HG03103 (cell line): ENCODE measurements around the gene RING1.

ENCODE experiments used
- ATAC-seq: cut with Tn5 transposase; IDR thresholded peaks from one replicate; pipeline ENCODE4 v1.9.1; 2021; ENCODE audit warnings: low read depth; ENCODE audit not compliant: unreplicated experiment

The RING1 gene

GRCh38 chr6:33208091-33208967, at the start of gene RING1:
TSS of gene RING1 (plus strand) at chr6:33208500. CDS start at chr6:33208823, 323 bp downstream.
- no peak for ATAC-seq

GRCh38 chr6:33160096-33160495, 48.2 kb upstream of the RING1 start:
- ATAC-seq, result no peak

DNA sequence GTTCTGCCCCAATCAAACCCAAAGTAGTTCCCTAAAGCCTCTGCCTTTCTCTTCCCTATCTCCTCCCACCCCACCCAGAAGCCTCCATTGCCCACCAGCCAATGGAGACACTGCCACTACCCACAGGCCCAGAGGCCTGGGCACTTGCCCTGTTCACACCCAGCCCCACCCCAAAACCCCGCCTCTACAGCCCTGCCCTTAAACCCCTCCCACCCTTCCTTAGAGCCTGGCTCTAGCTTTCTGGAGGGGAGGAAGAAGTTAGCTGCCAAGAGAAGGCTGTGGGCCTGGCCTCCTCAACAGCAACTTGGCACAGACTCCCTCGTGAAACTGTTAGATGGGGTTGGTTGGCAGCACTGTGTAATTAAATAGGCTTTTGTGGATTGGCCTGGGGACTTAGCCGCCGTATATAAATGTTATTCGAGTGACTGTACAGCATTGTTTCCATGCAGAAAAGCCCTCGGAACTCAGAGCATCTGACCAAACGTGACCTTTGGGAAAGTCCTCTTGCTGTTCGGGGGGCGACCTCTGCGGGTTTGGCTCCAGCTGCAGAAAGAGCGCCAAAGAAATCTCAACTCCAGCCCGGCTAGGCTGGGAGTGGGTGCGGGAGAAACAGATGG, 47.5 kb upstream of the RING1 start:
- ATAC-seq, result no peak

GRCh38 chr6:33161354-33162331, 46.7 kb upstream of the RING1 start:
- ATAC-seq, result no peak

DNA sequence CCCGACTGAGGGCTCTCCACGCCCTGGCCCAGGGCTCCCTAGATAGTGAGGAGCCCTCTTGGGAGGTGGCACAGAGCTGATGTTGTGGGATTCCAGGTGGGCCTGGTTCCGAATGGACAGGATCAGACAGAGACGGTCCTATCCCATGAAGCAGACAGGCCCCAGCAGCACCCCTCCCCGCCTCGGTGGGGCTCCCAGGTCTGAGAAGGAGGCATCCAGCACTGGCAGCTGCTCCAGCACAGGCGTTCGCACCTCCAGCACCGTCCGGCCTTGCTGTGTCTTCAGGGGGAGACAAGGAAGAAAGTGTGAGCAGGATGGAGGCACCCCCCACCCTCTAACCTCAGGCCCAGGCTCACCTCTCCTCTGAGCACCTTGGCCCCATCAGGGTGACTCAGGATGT, 44.8 kb upstream of the RING1 start:
- no peak for ATAC-seq

GRCh38 chr6:33164176-33164575, 44.1 kb upstream of the RING1 start:
- no peak for ATAC-seq

GRCh38 chr6:33164665-33165373, 43.5 kb upstream of the RING1 start:
- ATAC-seq, result no peak

- ATAC-seq, result no peak
Measured at GRCh38 chr6:33165581-33166258, 42.6 kb upstream of the RING1 start.

- no peak for ATAC-seq
Measured at GRCh38 chr6:33166363-33166762, 41.9 kb upstream of the RING1 start.

DNA sequence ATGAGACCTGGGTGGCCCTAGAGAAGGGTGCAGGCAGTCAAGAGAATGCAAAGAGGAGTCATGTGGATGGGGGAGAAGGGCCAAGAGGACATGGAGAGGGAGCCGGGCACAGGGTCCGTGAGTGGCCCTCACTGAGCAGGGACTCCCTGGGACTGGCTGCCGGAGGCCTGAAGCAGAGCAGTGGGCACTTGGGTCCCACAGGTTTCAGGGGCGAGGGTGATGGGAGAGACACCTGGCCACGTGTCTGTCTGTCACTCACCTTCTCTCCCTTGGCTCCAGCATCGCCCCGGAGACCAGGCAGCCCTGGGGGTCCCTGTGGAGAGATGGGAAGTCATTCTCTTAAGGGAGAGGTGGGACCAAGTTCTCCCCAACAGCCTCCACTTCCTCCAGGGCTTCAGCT, 41.5 kb upstream of the RING1 start:
- no peak for ATAC-seq

DNA sequence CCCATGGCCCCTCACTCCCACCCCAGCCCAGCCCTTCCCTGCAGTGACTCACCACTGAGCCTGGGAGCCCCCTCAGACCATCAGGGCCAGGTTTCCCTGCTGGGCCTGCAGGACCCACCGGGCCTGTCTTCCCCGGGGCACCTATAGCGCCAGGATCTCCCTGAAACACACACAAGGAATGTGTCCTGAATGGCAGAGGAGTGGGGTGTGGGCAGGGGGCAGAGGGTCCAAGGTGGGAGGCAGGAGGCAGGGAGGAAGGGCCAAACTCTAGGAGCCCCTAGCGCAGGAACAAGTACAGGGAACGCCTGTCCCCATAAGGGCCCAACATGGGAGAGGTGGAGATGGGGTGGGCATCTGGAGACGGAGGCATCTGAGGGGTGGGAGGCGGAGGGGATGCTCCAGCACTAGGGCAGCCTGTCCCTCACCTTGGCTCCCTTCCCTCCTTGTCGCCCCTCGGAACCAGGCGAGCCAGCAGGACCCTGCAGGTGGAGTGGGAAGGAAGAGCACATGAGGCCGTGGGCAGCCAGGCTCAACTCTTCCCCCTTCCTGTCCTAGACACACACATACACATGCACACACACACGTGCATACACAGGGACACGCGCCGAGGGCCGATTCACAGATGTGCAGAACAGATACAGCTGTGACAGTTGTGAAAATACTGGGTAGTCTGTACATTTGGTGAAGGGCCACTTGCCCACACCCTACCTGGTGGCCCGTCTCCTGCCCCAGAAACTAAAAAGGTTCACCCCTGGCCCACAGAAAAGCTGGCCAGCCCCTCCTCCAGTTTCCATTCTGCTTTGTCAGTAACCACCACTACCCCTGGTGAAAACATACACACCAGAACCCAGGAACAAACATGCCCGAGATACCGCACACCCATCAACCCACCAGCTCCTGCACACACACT, 40.7 kb upstream of the RING1 start:
- ATAC-seq, result no peak

GRCh38 chr6:33168284-33168601, 40.1 kb upstream of the RING1 start:
- ATAC-seq, result no peak

DNA sequence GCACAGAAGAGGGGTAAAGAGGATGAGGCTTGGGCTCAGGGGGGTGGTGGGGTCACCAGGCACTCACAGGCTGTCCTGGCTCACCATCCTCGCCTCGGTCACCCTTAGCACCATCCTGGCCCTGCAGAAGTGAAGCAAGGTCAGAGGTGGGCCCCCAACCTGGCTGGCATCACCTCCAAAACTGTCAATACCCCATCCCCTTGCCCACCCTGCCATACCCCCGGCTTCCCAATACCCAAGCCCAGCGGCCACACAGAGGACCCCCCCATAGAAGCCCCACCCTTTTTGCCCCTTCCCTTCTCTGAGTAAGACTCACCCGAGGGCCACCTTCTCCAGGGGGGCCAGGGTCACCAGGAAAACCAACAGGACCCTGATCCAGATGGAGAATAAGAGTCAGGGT, 39.7 kb upstream of the RING1 start:
- no peak for ATAC-seq

- ATAC-seq, result no peak
Measured at GRCh38 chr6:33169291-33170175, 38.8 kb upstream of the RING1 start.

DNA sequence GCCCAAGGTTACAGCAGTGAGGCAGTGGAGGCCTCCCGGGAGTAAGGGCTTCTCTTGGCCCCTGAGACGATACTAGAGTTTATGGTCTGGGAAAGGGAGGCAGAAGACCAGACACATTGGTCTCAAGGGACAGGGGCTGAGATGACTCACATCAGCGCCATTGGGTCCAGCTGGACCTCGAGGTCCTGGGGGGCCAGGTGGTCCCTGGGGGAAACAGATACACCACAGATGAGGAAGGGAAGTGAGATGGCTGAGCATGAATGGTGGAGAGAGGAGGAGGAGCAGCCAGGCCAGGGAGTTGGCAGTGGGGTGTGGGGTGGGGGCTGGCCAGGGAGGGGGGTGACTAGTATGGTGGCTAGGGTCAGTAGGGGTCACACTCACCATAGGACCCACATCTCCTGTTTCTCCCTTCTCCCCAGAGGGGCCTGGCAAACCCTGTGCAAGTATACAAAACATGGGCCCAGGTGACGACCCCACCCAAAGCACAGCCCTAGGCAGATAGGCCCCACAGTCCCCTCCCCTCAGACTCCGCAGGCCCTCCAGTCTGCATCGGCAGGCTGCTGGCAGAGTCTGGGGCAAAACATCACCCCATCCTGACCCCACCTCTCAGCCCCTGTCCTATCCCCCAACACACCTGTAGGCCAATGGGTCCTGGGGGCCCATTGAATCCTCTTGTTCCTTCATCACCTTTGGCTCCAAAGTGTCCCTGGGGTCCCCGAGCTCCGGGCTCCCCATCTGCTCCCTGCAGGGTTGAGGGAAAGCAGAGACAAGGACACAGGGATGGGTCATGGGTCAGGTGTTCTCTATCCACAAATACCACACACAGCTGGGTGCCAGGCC, 37.9 kb upstream of the RING1 start:
- ATAC-seq, result no peak

DNA sequence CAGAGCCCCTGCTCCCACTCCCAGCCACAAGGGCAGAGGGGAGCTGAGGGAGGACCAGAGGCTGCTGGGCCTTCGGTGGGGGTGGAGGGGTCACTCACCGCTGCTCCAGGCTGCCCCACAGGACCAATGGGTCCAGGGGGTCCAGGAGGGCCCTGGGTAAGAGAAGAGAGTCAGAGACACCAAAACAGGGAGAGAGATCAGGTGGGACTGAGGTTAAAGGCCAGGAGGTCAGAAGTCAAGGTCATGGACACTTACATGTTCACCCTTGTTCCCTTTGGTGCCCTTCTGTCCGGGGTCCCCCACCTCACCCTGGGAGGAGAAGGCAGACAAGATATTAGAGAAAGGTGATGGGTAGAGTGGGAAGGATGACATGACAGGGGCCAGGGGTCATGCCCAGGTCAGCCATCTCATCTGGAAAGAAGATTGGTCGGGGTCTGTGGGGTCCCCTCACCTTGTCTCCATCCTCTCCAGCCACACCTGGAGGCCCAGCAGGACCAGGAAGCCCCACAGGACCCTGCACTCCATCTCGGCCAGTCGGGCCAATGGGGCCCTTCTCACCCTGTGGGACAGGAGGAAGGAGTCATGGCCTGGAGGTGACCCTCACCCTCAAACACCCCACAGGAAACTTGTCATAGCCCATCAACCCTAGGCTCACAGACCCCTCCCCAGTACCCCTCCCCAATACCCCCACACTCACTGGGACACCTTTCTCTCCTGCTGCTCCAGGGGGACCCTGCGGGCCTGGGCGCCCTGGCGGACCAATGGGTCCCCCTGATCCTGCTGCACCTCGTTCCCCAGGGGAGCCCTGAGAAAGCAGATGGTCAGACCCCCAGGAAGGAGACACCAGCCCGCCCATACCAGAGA, 37.1 kb upstream of the RING1 start:
- ATAC-seq, result no peak
